HEK293T (cell line): ENCODE results near the gene DOCK7.
"Not testable (repeated sequence)": the region's sequence is repeated elsewhere in the genome, so short reads cannot be mapped to it uniquely, and the experiment has no call there.

ENCODE experiments used
- HDGF ChIP-seq: fragments of 450-650 bp; IDR thresholded peaks from 2 replicates; pipeline ENCODE4 v1.6.1; 2017; ENCODE audit warnings: antibody characterized with exemption, borderline replicate concordance
- TF ChIP-seq, protein P1 (sequence below): fragments of 450-650 bp; IDR thresholded peaks from 2 replicates; pipeline ENCODE4 v1.6.1; 2016

GRCh38 chr1:62677822-62678221 lies 10.4 kb downstream of the DOCK7 start:
- not testable (repeated sequence) for TF ChIP-seq HDGF
- TF ChIP-seq, protein P1, sequence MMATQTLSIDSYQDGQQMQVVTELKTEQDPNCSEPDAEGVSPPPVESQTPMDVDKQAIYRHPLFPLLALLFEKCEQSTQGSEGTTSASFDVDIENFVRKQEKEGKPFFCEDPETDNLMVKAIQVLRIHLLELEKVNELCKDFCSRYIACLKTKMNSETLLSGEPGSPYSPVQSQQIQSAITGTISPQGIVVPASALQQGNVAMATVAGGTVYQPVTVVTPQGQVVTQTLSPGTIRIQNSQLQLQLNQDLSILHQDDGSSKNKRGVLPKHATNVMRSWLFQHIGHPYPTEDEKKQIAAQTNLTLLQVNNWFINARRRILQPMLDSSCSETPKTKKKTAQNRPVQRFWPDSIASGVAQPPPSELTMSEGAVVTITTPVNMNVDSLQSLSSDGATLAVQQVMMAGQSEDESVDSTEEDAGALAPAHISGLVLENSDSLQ = not testable (repeated sequence)
